ENCODE data around the gene CHIA.

CHIA gene

DNA sequence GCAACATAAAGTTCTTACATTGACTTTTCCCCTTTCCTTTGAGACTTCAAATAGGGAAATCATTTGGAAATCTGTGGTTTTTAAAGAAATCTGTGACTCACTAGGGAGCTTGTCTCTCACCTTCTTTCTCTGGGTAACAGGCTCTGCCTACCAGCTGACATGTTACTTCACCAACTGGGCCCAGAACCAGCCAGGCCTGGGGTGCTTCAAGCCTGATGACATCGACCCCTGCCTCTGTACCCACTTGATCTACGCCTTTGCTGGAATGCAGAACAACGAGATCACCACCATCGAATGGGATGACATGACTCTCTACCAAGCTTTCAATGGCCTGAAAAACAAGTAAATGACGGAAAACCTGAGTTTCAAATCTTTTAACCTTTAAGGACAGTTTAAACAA, 9.2 kb upstream of the CHIA start:
- no peaks in the 10 kb centered on the region for H3K4me1 ChIP-seq (ENCODE audit: control insufficient read depth in 2 of 2, insufficient read depth in 2 of 2, low read length in 2 of 2)
- H3K9ac ChIP-seq (ENCODE audit: low read depth in 1 of 2, low read length in 2 of 2) = no peak overlapping the region
- no peaks in the 10 kb centered on the region for H3K9me3 ChIP-seq (ENCODE audit: control insufficient read depth in 2 of 2, low read length in 2 of 2)
- no peak overlapping the region for H3K27ac ChIP-seq (ENCODE audit: low read depth in 2 of 2, low read length in 2 of 2)
- H3K4me3 ChIP-seq (ENCODE audit: low read length in 2 of 2) = no peak overlapping the region
- H3K36me3 ChIP-seq (ENCODE audit: control insufficient read depth in 2 of 2, insufficient read depth in 2 of 2, low read length in 2 of 2) = no peaks in the 10 kb centered on the region
- H3K27me3 ChIP-seq (ENCODE audit: control insufficient read depth in 2 of 2, insufficient read depth in 2 of 2, low read length in 2 of 2) = no peaks in the 10 kb centered on the region

DNA sequence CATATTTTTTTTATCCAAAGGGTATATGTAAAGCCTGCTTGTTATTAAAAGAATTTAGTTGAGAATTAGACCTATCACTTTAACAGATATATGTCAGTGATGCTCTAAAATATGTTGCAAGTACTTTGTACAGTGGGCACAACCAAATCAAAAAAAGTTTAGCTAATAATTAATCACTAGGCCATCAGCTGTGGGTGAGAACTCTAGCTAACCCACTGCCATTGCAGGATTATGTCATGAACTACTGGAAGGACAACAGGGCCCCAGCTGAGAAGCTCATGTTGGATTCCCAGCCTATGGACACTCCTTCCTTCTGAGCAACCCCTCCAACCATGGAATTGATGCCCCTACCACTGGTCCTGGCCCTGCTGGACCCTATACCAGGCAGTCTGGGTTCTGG, 6.8 kb upstream of the CHIA start:
- no peaks in the 10 kb centered on the region for H3K9me3 ChIP-seq (ENCODE audit: control insufficient read depth in 2 of 2, low read length in 2 of 2)
- no peak overlapping the region for H3K4me3 ChIP-seq (ENCODE audit: low read length in 2 of 2)
- no peak overlapping the region for H3K27ac ChIP-seq (ENCODE audit: low read depth in 2 of 2, low read length in 2 of 2)
- H3K9ac ChIP-seq (ENCODE audit: low read depth in 1 of 2, low read length in 2 of 2) = no peak overlapping the region
- H3K36me3 ChIP-seq (ENCODE audit: control insufficient read depth in 2 of 2, insufficient read depth in 2 of 2, low read length in 2 of 2) = no peaks in the 10 kb centered on the region
- no peaks in the 10 kb centered on the region for H3K27me3 ChIP-seq (ENCODE audit: control insufficient read depth in 2 of 2, insufficient read depth in 2 of 2, low read length in 2 of 2)
- H3K4me1 ChIP-seq (ENCODE audit: control insufficient read depth in 2 of 2, insufficient read depth in 2 of 2, low read length in 2 of 2) = no peaks in the 10 kb centered on the region

DNA sequence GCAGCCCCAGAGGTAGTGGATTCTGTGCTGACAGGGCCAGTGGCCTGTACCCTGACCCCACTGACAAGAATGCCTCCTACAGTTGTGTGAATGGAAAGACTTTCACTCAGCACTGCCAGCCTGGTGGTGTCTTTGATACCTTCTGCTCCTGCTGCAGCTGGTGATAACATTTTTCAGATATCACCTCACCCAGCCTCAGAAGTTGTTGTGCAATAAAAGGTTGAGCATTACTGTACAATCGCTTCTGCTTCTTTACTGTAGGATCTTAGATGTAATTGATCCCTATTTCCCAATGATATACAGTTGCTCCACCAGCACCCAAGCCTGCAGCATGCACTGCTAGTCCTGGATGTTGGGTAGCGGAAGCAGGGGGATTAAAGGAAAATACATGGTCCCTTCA, 4.8 kb upstream of the CHIA start:
- no peak overlapping the region for H3K27ac ChIP-seq (ENCODE audit: low read depth in 2 of 2, low read length in 2 of 2)
- no peaks in the 10 kb centered on the region for H3K4me1 ChIP-seq (ENCODE audit: control insufficient read depth in 2 of 2, insufficient read depth in 2 of 2, low read length in 2 of 2)
- no peak overlapping the region for H3K9ac ChIP-seq (ENCODE audit: low read depth in 1 of 2, low read length in 2 of 2)
- no peaks in the 10 kb centered on the region for H3K36me3 ChIP-seq (ENCODE audit: control insufficient read depth in 2 of 2, insufficient read depth in 2 of 2, low read length in 2 of 2)
- H3K4me3 ChIP-seq (ENCODE audit: low read length in 2 of 2) = no peak overlapping the region
- H3K9me3 ChIP-seq (ENCODE audit: control insufficient read depth in 2 of 2, low read length in 2 of 2) = no peaks in the 10 kb centered on the region
- H3K27me3 ChIP-seq (ENCODE audit: control insufficient read depth in 2 of 2, insufficient read depth in 2 of 2, low read length in 2 of 2) = no peaks in the 10 kb centered on the region

DNA sequence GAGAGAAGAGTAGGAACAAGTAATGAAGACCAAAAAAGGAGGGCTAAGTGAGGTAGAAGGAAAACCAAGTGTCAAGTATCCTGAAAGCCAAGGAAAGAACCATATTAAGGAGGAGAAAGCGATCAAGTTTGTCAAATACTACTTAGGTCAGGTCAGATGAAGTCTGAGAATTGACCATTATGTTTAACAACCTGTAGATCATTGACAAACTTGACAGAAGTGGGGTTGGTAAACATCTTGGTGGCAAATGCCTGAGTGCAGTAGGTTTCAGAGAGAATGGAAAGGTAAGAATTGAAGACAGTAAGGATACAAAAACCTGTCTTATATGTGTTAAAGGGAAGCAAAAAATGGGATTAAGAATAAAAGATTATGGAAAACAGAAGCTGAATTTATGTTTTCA, 3.7 kb upstream of the CHIA start:
- no peak overlapping the region for H3K27ac ChIP-seq (ENCODE audit: low read depth in 2 of 2, low read length in 2 of 2)
- no peak overlapping the region for H3K9ac ChIP-seq (ENCODE audit: low read depth in 1 of 2, low read length in 2 of 2)
- no peaks in the 10 kb centered on the region for H3K9me3 ChIP-seq (ENCODE audit: control insufficient read depth in 2 of 2, low read length in 2 of 2)

DNA sequence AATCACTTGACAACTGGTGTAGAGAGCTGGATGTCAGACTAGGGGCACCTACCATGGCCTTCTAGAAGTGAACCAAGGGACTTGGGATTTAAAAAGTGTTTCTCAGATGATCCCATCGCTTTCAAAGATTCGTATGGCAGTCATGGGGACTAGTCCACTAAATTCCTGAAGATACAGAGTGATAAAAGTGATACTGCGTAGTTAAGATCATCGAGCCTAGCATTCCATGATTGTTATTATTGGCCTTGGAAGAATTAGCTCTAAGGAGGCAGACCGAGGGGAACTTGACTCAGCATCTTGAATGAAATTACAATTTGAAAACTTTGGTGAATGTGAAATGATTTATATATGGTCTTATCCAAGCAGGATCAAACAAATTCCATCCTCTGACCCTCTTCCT, 1.3 kb upstream of the CHIA start:
- no peak overlapping the region for H3K9ac ChIP-seq (ENCODE audit: low read depth in 1 of 2, low read length in 2 of 2)
- H3K27ac ChIP-seq (ENCODE audit: low read depth in 2 of 2, low read length in 2 of 2) = no peak overlapping the region
- H3K36me3 ChIP-seq (ENCODE audit: control insufficient read depth in 2 of 2, insufficient read depth in 2 of 2, low read length in 2 of 2) = no peaks in the 10 kb centered on the region
- no peaks in the 10 kb centered on the region for H3K4me1 ChIP-seq (ENCODE audit: control insufficient read depth in 2 of 2, insufficient read depth in 2 of 2, low read length in 2 of 2)
- no peaks in the 10 kb centered on the region for H3K27me3 ChIP-seq (ENCODE audit: control insufficient read depth in 2 of 2, insufficient read depth in 2 of 2, low read length in 2 of 2)
- H3K4me3 ChIP-seq (ENCODE audit: low read length in 2 of 2) = no peak overlapping the region
- H3K9me3 ChIP-seq (ENCODE audit: control insufficient read depth in 2 of 2, low read length in 2 of 2) = no peaks in the 10 kb centered on the region

More for the DNA sequence above, 3.7 kb upstream of the CHIA start:
- no peaks in the 10 kb centered on the region for H3K36me3 ChIP-seq (ENCODE audit: control insufficient read depth in 2 of 2, insufficient read depth in 2 of 2, low read length in 2 of 2)
- no peak overlapping the region for H3K4me3 ChIP-seq (ENCODE audit: low read length in 2 of 2)
- no peaks in the 10 kb centered on the region for H3K4me1 ChIP-seq (ENCODE audit: control insufficient read depth in 2 of 2, insufficient read depth in 2 of 2, low read length in 2 of 2)
- no peaks in the 10 kb centered on the region for H3K27me3 ChIP-seq (ENCODE audit: control insufficient read depth in 2 of 2, insufficient read depth in 2 of 2, low read length in 2 of 2)

DNA sequence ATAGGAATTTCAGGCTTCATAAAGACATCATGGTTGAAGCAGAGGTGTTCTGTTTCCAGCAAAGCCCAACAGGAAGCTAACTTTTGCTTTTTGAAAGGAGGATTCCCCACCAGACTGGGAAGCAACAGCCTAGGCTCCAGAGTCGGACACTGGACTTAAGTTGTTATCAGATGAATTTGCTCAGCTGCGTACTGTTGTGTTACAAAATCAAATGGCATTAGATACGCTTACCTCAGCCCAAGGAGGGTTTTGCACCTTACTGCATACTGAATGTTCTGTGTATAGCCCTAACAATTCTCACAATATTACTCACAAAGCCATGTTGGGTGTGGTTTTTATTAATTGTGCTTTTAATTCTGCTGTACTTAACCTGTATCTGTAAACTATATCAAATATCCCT, 547 bp upstream of the CHIA start:
- no peaks in the 10 kb centered on the region for H3K9me3 ChIP-seq (ENCODE audit: control insufficient read depth in 2 of 2, low read length in 2 of 2)
- no peak overlapping the region for H3K9ac ChIP-seq (ENCODE audit: low read depth in 1 of 2, low read length in 2 of 2)
- H3K4me3 ChIP-seq (ENCODE audit: low read length in 2 of 2) = no peak overlapping the region
- no peaks in the 10 kb centered on the region for H3K27me3 ChIP-seq (ENCODE audit: control insufficient read depth in 2 of 2, insufficient read depth in 2 of 2, low read length in 2 of 2)
- H3K4me1 ChIP-seq (ENCODE audit: control insufficient read depth in 2 of 2, insufficient read depth in 2 of 2, low read length in 2 of 2) = no peaks in the 10 kb centered on the region
- H3K36me3 ChIP-seq (ENCODE audit: control insufficient read depth in 2 of 2, insufficient read depth in 2 of 2, low read length in 2 of 2) = no peaks in the 10 kb centered on the region
- no peak overlapping the region for H3K27ac ChIP-seq (ENCODE audit: low read depth in 2 of 2, low read length in 2 of 2)

DNA sequence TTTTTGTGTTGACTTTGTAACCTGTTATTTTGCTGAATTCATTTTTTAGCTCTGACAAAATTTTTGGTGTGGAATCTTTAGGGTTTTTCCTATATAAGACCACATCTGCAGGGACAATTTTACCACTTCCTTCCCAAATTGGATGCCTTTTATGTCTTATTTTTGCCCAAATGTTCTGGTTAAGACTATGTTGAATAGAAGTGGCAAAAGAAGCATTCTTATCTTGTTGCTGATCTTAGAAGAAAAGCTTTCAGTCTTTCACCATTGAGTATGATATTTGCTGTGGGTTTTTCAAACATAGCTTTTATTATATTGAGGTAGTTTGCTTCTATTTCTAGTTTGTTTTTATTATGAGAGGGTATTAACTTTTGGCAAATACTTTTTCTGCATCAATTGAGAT, 3.7 kb downstream of the CHIA start:
- Histone ChIP-seq H3K36me3 (ENCODE audit: control insufficient read depth in 2 of 2, insufficient read depth in 2 of 2, low read length in 2 of 2) (no peaks in the 10 kb centered on the region), H3K4me1 (ENCODE audit: control insufficient read depth in 2 of 2, insufficient read depth in 2 of 2, low read length in 2 of 2) (no peaks in the 10 kb centered on the region), H3K27ac (ENCODE audit: low read depth in 2 of 2, low read length in 2 of 2) (no peak overlapping the region), H3K9ac (ENCODE audit: low read depth in 1 of 2, low read length in 2 of 2) (no peak overlapping the region), H3K27me3 (ENCODE audit: control insufficient read depth in 2 of 2, insufficient read depth in 2 of 2, low read length in 2 of 2) (no peaks in the 10 kb centered on the region), H3K4me3 (ENCODE audit: low read length in 2 of 2) (no peak overlapping the region), H3K9me3 (ENCODE audit: control insufficient read depth in 2 of 2, low read length in 2 of 2) (no peaks in the 10 kb centered on the region)

DNA sequence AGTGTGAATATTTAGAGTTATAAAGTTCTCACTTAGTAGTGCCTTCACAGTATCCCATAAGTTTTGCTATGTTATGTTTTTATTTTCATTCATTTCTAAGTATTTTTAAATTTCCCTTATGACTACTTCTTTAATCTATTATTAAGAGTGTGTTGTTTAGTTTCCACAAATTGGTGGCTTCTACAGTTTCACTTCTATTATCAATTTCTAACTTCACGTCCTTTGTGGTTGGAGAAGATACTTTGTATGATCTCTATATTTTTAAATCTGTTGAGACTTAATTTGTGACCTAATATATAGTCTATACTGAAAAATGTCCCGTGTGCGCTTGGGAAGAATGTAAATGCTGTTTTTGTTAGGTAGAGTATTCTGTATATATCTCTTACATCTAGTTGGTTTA, 11.7 kb downstream of the CHIA start:
- Histone ChIP-seq H3K27ac (ENCODE audit: low read depth in 2 of 2, low read length in 2 of 2) (no peak overlapping the region), H3K9ac (ENCODE audit: low read depth in 1 of 2, low read length in 2 of 2) (no peak overlapping the region), H3K4me1 (ENCODE audit: control insufficient read depth in 2 of 2, insufficient read depth in 2 of 2, low read length in 2 of 2) (no peaks in the 10 kb centered on the region), H3K9me3 (ENCODE audit: control insufficient read depth in 2 of 2, low read length in 2 of 2) (no peaks in the 10 kb centered on the region), H3K4me3 (ENCODE audit: low read length in 2 of 2) (no peak overlapping the region), H3K36me3 (ENCODE audit: control insufficient read depth in 2 of 2, insufficient read depth in 2 of 2, low read length in 2 of 2) (no peaks in the 10 kb centered on the region), H3K27me3 (ENCODE audit: control insufficient read depth in 2 of 2, insufficient read depth in 2 of 2, low read length in 2 of 2) (no peaks in the 10 kb centered on the region)

DNA sequence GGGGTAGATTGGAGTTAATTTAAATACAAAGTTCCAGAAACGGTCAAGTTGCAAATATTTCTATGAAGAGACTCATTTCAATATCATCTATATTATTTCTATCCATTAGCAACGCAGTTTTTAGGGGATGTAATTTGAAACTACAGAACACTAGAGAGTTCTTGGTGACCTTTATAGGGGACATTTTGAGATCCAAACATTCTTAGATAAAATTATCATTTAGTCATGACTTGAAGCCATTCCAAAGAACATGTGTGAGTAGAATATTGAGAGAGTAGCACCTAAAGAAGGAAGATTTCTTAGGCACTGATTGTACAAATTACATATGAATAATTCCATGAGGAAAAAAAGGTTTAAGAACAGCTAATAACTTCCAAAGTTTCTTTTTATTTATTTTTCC, 19.0 kb downstream of the CHIA start:
- no peaks in the 10 kb centered on the region for H3K4me1 ChIP-seq (ENCODE audit: control insufficient read depth in 2 of 2, insufficient read depth in 2 of 2, low read length in 2 of 2)
- no peak overlapping the region for H3K9ac ChIP-seq (ENCODE audit: low read depth in 1 of 2, low read length in 2 of 2)
- no peak overlapping the region for H3K4me3 ChIP-seq (ENCODE audit: low read length in 2 of 2)
- no peaks in the 10 kb centered on the region for H3K9me3 ChIP-seq (ENCODE audit: control insufficient read depth in 2 of 2, low read length in 2 of 2)
- H3K36me3 ChIP-seq (ENCODE audit: control insufficient read depth in 2 of 2, insufficient read depth in 2 of 2, low read length in 2 of 2) = no peaks in the 10 kb centered on the region
- H3K27me3 ChIP-seq (ENCODE audit: control insufficient read depth in 2 of 2, insufficient read depth in 2 of 2, low read length in 2 of 2) = no peaks in the 10 kb centered on the region
- no peak overlapping the region for H3K27ac ChIP-seq (ENCODE audit: low read depth in 2 of 2, low read length in 2 of 2)

DNA sequence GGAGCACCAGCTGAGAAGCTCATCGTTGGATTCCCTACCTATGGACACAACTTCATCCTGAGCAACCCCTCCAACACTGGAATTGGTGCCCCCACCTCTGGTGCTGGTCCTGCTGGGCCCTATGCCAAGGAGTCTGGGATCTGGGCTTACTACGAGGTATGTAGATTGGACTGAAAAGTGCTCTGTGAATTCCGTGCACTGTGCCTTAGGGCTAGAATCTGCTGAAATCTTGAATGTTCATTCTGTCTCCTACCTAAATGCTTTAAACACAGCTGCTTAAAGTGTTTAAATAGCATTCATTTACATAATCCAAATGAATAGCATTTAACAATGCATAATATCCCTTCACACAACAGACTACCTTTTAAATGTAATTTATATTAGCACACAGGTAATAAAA, 27.9 kb downstream of the CHIA start:
- Histone ChIP-seq H3K27me3 (ENCODE audit: control insufficient read depth in 2 of 2, insufficient read depth in 2 of 2, low read length in 2 of 2) (no peaks in the 10 kb centered on the region), H3K9ac (ENCODE audit: low read depth in 1 of 2, low read length in 2 of 2) (no peak overlapping the region), H3K27ac (ENCODE audit: low read depth in 2 of 2, low read length in 2 of 2) (no peak overlapping the region), H3K9me3 (ENCODE audit: control insufficient read depth in 2 of 2, low read length in 2 of 2) (no peaks in the 10 kb centered on the region), H3K36me3 (ENCODE audit: control insufficient read depth in 2 of 2, insufficient read depth in 2 of 2, low read length in 2 of 2) (no peaks in the 10 kb centered on the region), H3K4me3 (ENCODE audit: low read length in 2 of 2) (no peak overlapping the region), H3K4me1 (ENCODE audit: control insufficient read depth in 2 of 2, insufficient read depth in 2 of 2, low read length in 2 of 2) (no peaks in the 10 kb centered on the region)
